CD4-positive, alpha-beta memory T cell (primary cell): Measurements from ENCODE around the gene MFSD11. TPM values are rescaled to one million over a fixed set of nuclear protein-coding genes. Genes with fewer than 3 reads are reported as not detected.
A peak's percentile ranks its signal among the peaks of the same experiment; 100 is the strongest.
"Not testable (repeated sequence)": the region's sequence is repeated elsewhere in the genome, so short reads cannot be mapped to it uniquely, and the experiment has no call there.

ENCODE experiments used
- CTCF ChIA-PET: fragments of 350-600 bp; sonication (Branson Sonifier 250); formaldehyde crosslinking; loops from one replicate; lab custom pipeline; 2021; ENCODE audit warnings: inconsistent platforms; ENCODE audit not compliant: partially characterized antibody; lab: Charles Lee
- POLR2A ChIA-PET: fragments of 350-600 bp; sonication (Branson Sonifier 250); formaldehyde crosslinking; loops from one replicate; lab custom pipeline; 2021; ENCODE audit not compliant: partially characterized antibody; lab: Charles Lee
- DNase-seq, 5 donors: peaks; one replicate each; pipeline versions ENCODE4 v3.0.0 to v3.0.0-alpha.2; 2020 to 2022; ENCODE audit warnings: mixed read lengths in 1 of 5
- H3K27ac ChIP-seq: one replicate; pipeline ENCODE4 v1.7.0; 2013; ENCODE audit warnings: low read depth, low read length
- H3K27me3 ChIP-seq: 2 replicates; pipeline ENCODE4 v1.7.0; 2013; ENCODE audit warnings: mild to moderate bottlenecking, low read length, moderate library complexity; ENCODE audit not compliant: insufficient read depth
- H3K36me3 ChIP-seq: 2 replicates; pipeline ENCODE4 v1.7.0; 2013; ENCODE audit warnings: mild to moderate bottlenecking, low read length, moderate library complexity; ENCODE audit not compliant: insufficient read depth
- H3K4me1 ChIP-seq: 2 replicates; pipeline ENCODE4 v1.7.0; 2013; ENCODE audit warnings: mild to moderate bottlenecking, low read length, moderate library complexity; ENCODE audit not compliant: insufficient read depth
- H3K4me3 ChIP-seq, 2 donors: one replicate each; pipeline ENCODE4 v1.7.0; 2013; ENCODE audit warnings: low read length in 2 of 2, mild to moderate bottlenecking in 1 of 2
- H3K9me3 ChIP-seq, 2 donors: one replicate each; pipeline ENCODE4 v1.7.0; 2013; ENCODE audit warnings: low read length in 2 of 2, control low read depth in 1 of 2; ENCODE audit not compliant: control insufficient read depth in 1 of 2
- H3K27ac Mint-ChIP-seq, 7 donors: one replicate each; pipeline ENCODE4 v1.8.0; 2020 to 2021; ENCODE audit warnings: mixed read lengths in 7 of 7, mild to moderate bottlenecking in 6 of 7, inconsistent platforms in 3 of 7, moderate library complexity in 3 of 7
- H3K27me3 Mint-ChIP-seq, 2 donors: one replicate each; pipeline ENCODE4 v1.8.0; 2020 to 2021; ENCODE audit warnings: mixed read lengths in 2 of 2
- H3K36me3 Mint-ChIP-seq, 2 donors: one replicate each; pipeline ENCODE4 v1.8.0; 2020 to 2021; ENCODE audit warnings: mixed read lengths in 2 of 2, inconsistent platforms in 1 of 2, mild to moderate bottlenecking in 1 of 2
- H3K4me1 Mint-ChIP-seq, 4 donors: one replicate each; pipeline ENCODE4 v1.8.0; 2020 to 2021; ENCODE audit warnings: mixed read lengths in 4 of 4, mild to moderate bottlenecking in 1 of 4
- H3K4me3 Mint-ChIP-seq, 8 donors: one replicate each; pipeline ENCODE4 v1.8.0; 2020 to 2021; ENCODE audit warnings: mixed read lengths in 8 of 8, mild to moderate bottlenecking in 7 of 8, moderate library complexity in 6 of 8, inconsistent platforms in 3 of 8
- H3K9me3 Mint-ChIP-seq, 8 donors: one replicate each; pipeline ENCODE4 v1.8.0; 2020 to 2021; ENCODE audit warnings: mixed read lengths in 8 of 8, mild to moderate bottlenecking in 5 of 8, inconsistent platforms in 3 of 8, moderate library complexity in 1 of 8
- intact Hi-C: fragments of 100-400 bp; cut with micrococcal nuclease; formaldehyde crosslinking; loops from one replicate; pipeline ENCODE4 v1.15.1; 2023
- polyA plus RNA-seq, 2 donors: library from polyadenylated mRNA; unstranded; fragments of 300-500 nt; fragmentation: Illumina TruSeq; gene quantifications; one replicate each; pipeline ENCODE4 v1.2.3, GENCODE V29; 2021
- total RNA-seq, 2 experiments: library from RNA; stranded (reverse); gene quantifications; one replicate each; pipeline ENCODE4 v1.2.3, GENCODE V29; 2021

MFSD11 gene
- total and polyA plus RNA-seq, 4 experiments from 2014 or later, result 23.1 to 37.8 (median 33.7) TPM

- intact Hi-C loops, result loop anchor here (1.0 to 5.0 kb wide), 5 partner anchors 11 to 1220 kb away; partner anchors contain the start of genes JMJD6, METTL23, SEC14L1 and TNRC6C
- CTCF ChIA-PET, result interaction anchor here (1.1 to 1.2 kb wide), 2 partner anchors 9 to 10 kb away, joined by 3 to 9 read pairs; partner anchors contain the start of genes JMJD6 and METTL23
- Histone ChIP-seq H3K36me3 (peaks cover 40% of the 10 kb centered on the region), H3K9me3 (no peaks in the 10 kb centered on the region), H3K4me1 (peaks cover 58% of the 10 kb centered on the region), H3K4me3 (peak within 1 kb of the TSS; percentile 76 to 93), H3K27ac (peak within 1 kb of the TSS; percentile 95), H3K27me3 (no peaks in the 10 kb centered on the region)
- Mint-ChIP-seq H3K9me3 (peaks cover 0 to 8% (median 0%) of the 10 kb centered on the region in 8 donors), H3K4me3 (peak within 1 kb of the TSS; percentile 92 to 98 (median 96)), H3K4me1 (peaks cover 38 to 66% (median 49%) of the 10 kb centered on the region in 4 donors), H3K36me3 (peaks cover 47 to 61% of the 10 kb centered on the region in 2 donors), H3K27me3 (no peaks in the 10 kb centered on the region), H3K27ac (peak within 1 kb of the TSS; percentile 98 to 100 (median 99))
- DNase-seq, result peak; percentile 99 to 100 (median 100)
- POLR2A ChIA-PET, result interaction anchor here (0.6 to 8.0 kb wide), 26 partner anchors 12 to 1393 kb away, joined by 3 to 283 read pairs (median 4); partner anchors contain the start of genes JMJD6, METTL23, MXRA7 and ST6GALNAC2
Measured at GRCh38 chr17:76737082-76737675, 740 bp upstream of the MFSD11 start, which contains the start of gene SRSF2. SRSF2 (minus strand) TSS chr17:76737331; CDS start chr17:76737160, 171 bp downstream.

GRCh38 chr17:76738468-76738850 is 540 bp downstream of the MFSD11 start:
- H3K4me1 Mint-ChIP-seq, result peaks cover 29 to 54% (median 38%) of the 10 kb centered on the region in 4 donors
- no peak for DNase-seq
- peak overlapping the region; percentile 76 to 93 for H3K4me3 ChIP-seq
- peaks cover 45% of the 10 kb centered on the region for H3K4me1 ChIP-seq
- no peaks in the 10 kb centered on the region for H3K27me3 Mint-ChIP-seq
- H3K36me3 ChIP-seq, result peaks cover 27% of the 10 kb centered on the region
- intact Hi-C loops, result loop anchor here (5.0 kb wide), 2 partner anchors 404 to 1219 kb away; partner anchors contain the start of genes SEC14L1 and TNRC6C
- no peaks in the 10 kb centered on the region for H3K9me3 ChIP-seq
- ChIA-PET CTCF (interaction anchor here (1.2 to 2.1 kb wide), 3 partner anchors 10 to 215 kb away, joined by 3 to 18 read pairs (median 3); partner anchors contain the start of gene METTL23), POLR2A (interaction anchor here (0.6 to 8.0 kb wide), 13 partner anchors 8 to 673 kb away, joined by 3 to 283 read pairs (median 13); partner anchors contain the start of genes JMJD6, METTL23 and MXRA7)
- H3K4me3 Mint-ChIP-seq, result peak overlapping the region; percentile 92 to 97 (median 96)
- peaks cover 0 to 8% (median 0%) of the 10 kb centered on the region in 8 donors for H3K9me3 Mint-ChIP-seq
- H3K27ac Mint-ChIP-seq, result peak overlapping the region; percentile 98 to 100 (median 99)
- H3K36me3 Mint-ChIP-seq, result peaks cover 46 to 58% of the 10 kb centered on the region in 2 donors
- H3K27ac ChIP-seq, result peak overlapping the region; percentile 95
- H3K27me3 ChIP-seq, result no peaks in the 10 kb centered on the region

GRCh38 chr17:76739568-76740115 is 1.7 kb downstream of the MFSD11 start:
- POLR2A ChIA-PET, result interaction anchor here (0.9 to 8.0 kb wide), 6 partner anchors 10 to 26 kb away, joined by 3 to 283 read pairs (median 14); partner anchors contain the start of genes JMJD6 and METTL23
- peaks cover 33% of the 10 kb centered on the region for H3K4me1 ChIP-seq
- H3K27me3 Mint-ChIP-seq, H3K4me3 ChIP-seq, DNase-seq, H3K27ac ChIP-seq, H3K9me3 ChIP-seq, H3K9me3 Mint-ChIP-seq, H3K27me3 ChIP-seq: not testable (repeated sequence)
- H3K36me3 ChIP-seq, result peaks cover 25% of the 10 kb centered on the region
- CTCF ChIA-PET, result interaction anchor here (1.2 to 2.1 kb wide), 2 partner anchors 11 to 216 kb away, joined by 3 to 18 read pairs; partner anchors contain the start of gene METTL23
- peaks cover 19 to 42% (median 27%) of the 10 kb centered on the region in 4 donors for H3K4me1 Mint-ChIP-seq
- intact Hi-C loops, result loop anchor here (5.0 kb wide), 2 partner anchors 403 to 1218 kb away; partner anchors contain the start of genes SEC14L1 and TNRC6C
- peak overlapping the region in 1 of 8 donors; percentile 55 for H3K4me3 Mint-ChIP-seq
- peaks cover 41 to 56% of the 10 kb centered on the region in 2 donors for H3K36me3 Mint-ChIP-seq
- peak overlapping the region in 2 of 7 donors; percentile 37 to 98 for H3K27ac Mint-ChIP-seq

- no peak for DNase-seq
- no peaks in the 10 kb centered on the region for H3K27me3 ChIP-seq
- peaks cover 25% of the 10 kb centered on the region for H3K36me3 ChIP-seq
- no peak overlapping the region for H3K4me3 ChIP-seq
- Mint-ChIP-seq H3K27me3 (no peaks in the 10 kb centered on the region), H3K4me1 (peaks cover 15 to 33% (median 23%) of the 10 kb centered on the region in 4 donors), H3K27ac (peak overlapping the region in 1 of 7 donors; percentile 57), H3K36me3 (peaks cover 39 to 55% of the 10 kb centered on the region in 2 donors), H3K4me3 (peak overlapping the region in 1 of 8 donors; percentile 36), H3K9me3 (peaks cover 0 to 8% (median 0%) of the 10 kb centered on the region in 8 donors)
- no peaks in the 10 kb centered on the region for H3K9me3 ChIP-seq
- ChIA-PET CTCF (no interaction called here), POLR2A (interaction anchor here (8.0 kb wide), 1 partner anchor 15 kb away, joined by 283 read pairs; the partner anchor contains the start of genes JMJD6 and METTL23)
- intact Hi-C loops, result no loop called here
- H3K27ac ChIP-seq, result no peak overlapping the region
- peaks cover 24% of the 10 kb centered on the region for H3K4me1 ChIP-seq
Measured at GRCh38 chr17:76740329-76741118, 2.6 kb downstream of the MFSD11 start.

DNA sequence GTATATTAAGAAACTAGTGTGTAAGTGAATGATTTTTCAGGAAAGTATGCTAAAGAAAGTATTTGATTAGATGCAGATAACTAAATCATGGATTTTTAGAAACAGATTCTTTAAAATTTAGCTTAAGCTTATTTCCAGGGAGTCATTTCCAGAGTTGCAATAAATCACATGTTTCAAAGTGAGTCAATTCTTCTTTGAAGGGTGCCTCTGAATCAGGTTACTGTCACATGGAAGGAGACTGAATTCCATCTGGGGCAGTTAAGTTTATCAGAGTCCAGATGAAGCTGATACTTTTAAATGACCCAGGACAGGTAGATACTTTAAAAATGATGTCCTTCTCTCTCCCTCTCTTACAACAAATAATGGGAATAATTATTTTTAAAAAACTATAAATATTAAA is 5.0 kb downstream of the MFSD11 start:
- intact Hi-C loops, result no loop called here
- Mint-ChIP-seq H3K36me3 (peaks cover 32 to 50% of the 10 kb centered on the region in 2 donors), H3K4me1 (peaks cover 15 to 29% (median 22%) of the 10 kb centered on the region in 4 donors), H3K27me3 (no peaks in the 10 kb centered on the region), H3K4me3 (no peak overlapping the region), H3K27ac (no peak overlapping the region), H3K9me3 (no peaks in the 10 kb centered on the region)
- H3K9me3 ChIP-seq, result no peaks in the 10 kb centered on the region
- peaks cover 20% of the 10 kb centered on the region for H3K4me1 ChIP-seq
- no peak overlapping the region for H3K27ac ChIP-seq
- DNase-seq, result no peak
- H3K4me3 ChIP-seq, result no peak overlapping the region
- CTCF ChIA-PET, result no interaction called here
- POLR2A ChIA-PET, result interaction anchor here (1.1 to 2.3 kb wide), 3 partner anchors 9 to 30 kb away, joined by 3 to 7 read pairs (median 7); partner anchors contain the start of gene METTL23
- peaks cover 27% of the 10 kb centered on the region for H3K36me3 ChIP-seq
- no peaks in the 10 kb centered on the region for H3K27me3 ChIP-seq

DNA sequence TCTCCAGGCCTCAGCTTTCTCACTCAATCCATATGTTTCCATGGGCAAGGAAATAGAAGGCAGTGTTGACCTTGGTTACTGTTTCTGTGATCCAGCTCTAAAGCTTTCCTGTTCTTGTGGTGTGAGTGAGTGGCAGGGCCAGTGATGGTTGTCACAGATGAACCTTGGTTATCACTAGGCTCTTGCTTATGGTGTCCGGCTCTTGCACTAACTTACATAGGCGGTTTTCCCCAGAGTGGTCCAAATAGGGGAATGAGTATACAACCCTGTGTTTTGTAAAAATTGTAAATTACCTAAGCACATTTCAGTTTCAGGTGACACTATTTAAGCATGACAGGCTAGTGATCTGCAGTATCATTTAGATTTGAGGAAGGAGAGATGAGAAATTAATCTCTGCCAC is 6.8 kb downstream of the MFSD11 start:
- intact Hi-C loops, result no loop called here
- POLR2A ChIA-PET, result no interaction called here
- H3K4me3 ChIP-seq, result no peak overlapping the region
- Mint-ChIP-seq H3K4me1 (peaks cover 3 to 12% (median 9%) of the 10 kb centered on the region in 4 donors), H3K27me3 (no peaks in the 10 kb centered on the region), H3K9me3 (no peaks in the 10 kb centered on the region), H3K27ac (peak overlapping the region in 1 of 7 donors; percentile 48), H3K36me3 (peaks cover 38 to 49% of the 10 kb centered on the region in 2 donors), H3K4me3 (no peak overlapping the region)
- DNase-seq, result no peak
- CTCF ChIA-PET, result no interaction called here
- H3K36me3 ChIP-seq, result peaks cover 27% of the 10 kb centered on the region
- no peak overlapping the region for H3K27ac ChIP-seq
- no peaks in the 10 kb centered on the region for H3K27me3 ChIP-seq
- no peaks in the 10 kb centered on the region for H3K9me3 ChIP-seq
- H3K4me1 ChIP-seq, result peaks cover 6% of the 10 kb centered on the region
